Nephron progenitor cell (in vitro differentiated cells): ENCODE data around the gene PSPN.

Source experiments
- DNase-seq: peaks from one replicate; pipeline ENCODE4 v3.0.0; 2021
- H3K27ac Mint-ChIP-seq: 2 replicates; pipeline ENCODE4 v1.8.0; 2021; ENCODE audit warnings: mild to moderate bottlenecking, moderate library complexity, mixed read lengths
- H3K27me3 Mint-ChIP-seq: 2 replicates; pipeline ENCODE4 v1.8.0; 2021; ENCODE audit warnings: mild to moderate bottlenecking, low read depth, mixed read lengths; ENCODE audit not compliant: poor library complexity
- H3K36me3 Mint-ChIP-seq: 2 replicates; pipeline ENCODE4 v1.8.0; 2021; ENCODE audit warnings: low read depth, mixed read lengths
- H3K4me1 Mint-ChIP-seq: 2 replicates; pipeline ENCODE4 v1.8.0; 2021; ENCODE audit warnings: mixed read lengths
- H3K4me3 Mint-ChIP-seq: 2 replicates; pipeline ENCODE4 v1.8.0; 2021; ENCODE audit warnings: mild to moderate bottlenecking, moderate library complexity, mixed read lengths
- H3K9me3 Mint-ChIP-seq: 2 replicates; pipeline ENCODE4 v1.8.0; 2021; ENCODE audit warnings: mild to moderate bottlenecking, moderate library complexity, mixed read lengths
- CTCF ChIP-seq: fragments of 200-600 bp; sonication (generic); IDR thresholded peaks from 2 replicates; pipeline ENCODE4 v1.5.0; 2021; ENCODE audit warnings: antibody characterized with exemption

The PSPN gene

GRCh38 chr19:6325614-6326013 lies 50.1 kb downstream of the PSPN start:
- H3K27me3 Mint-ChIP-seq, result peaks cover 34% of the 10 kb centered on the region
- H3K4me1 Mint-ChIP-seq, result no peaks in the 10 kb centered on the region
- no peak overlapping the region for H3K27ac Mint-ChIP-seq
- peaks cover 36% of the 10 kb centered on the region for H3K9me3 Mint-ChIP-seq
- no peak for TF ChIP-seq CTCF
- DNase-seq, result no peak
- H3K36me3 Mint-ChIP-seq, result peaks cover 4% of the 10 kb centered on the region
- H3K4me3 Mint-ChIP-seq, result no peak overlapping the region
